ENCODE results near the gene CELF6.

The CELF6 gene

GRCh38 chr15:72271895-72272212 is 48.1 kb downstream of the CELF6 start:
- DNase-seq (ENCODE audit: low read depth): no peak

GRCh38 chr15:72271221-72271620 is 48.7 kb downstream of the CELF6 start:
- no peak for DNase-seq (ENCODE audit: low read depth)

- DNase-seq (ENCODE audit: low read depth): no peak
Observed at GRCh38 chr15:72269739-72270138, 50.2 kb downstream of the CELF6 start.

GRCh38 chr15:72265031-72265430 is 54.9 kb downstream of the CELF6 start:
- no peak for DNase-seq (ENCODE audit: low read depth)

GRCh38 chr15:72252663-72253299 is 67.2 kb downstream of the CELF6 start:
- no peak for DNase-seq (ENCODE audit: low read depth)

- no peak for DNase-seq (ENCODE audit: low read depth)
Observed at GRCh38 chr15:72249142-72249810, 70.7 kb downstream of the CELF6 start.

- no peak for DNase-seq (ENCODE audit: low read depth)
Observed at GRCh38 chr15:72248514-72248913, 71.4 kb downstream of the CELF6 start.

- no peak for DNase-seq (ENCODE audit: low read depth)
Observed at GRCh38 chr15:72242775-72243370, 77.1 kb downstream of the CELF6 start.

- DNase-seq (ENCODE audit: low read depth): no peak
Observed at GRCh38 chr15:72239652-72240051, 80.3 kb downstream of the CELF6 start.

- DNase-seq (ENCODE audit: low read depth): no peak
Observed at GRCh38 chr15:72238586-72238985, 81.4 kb downstream of the CELF6 start.

GRCh38 chr15:72237853-72238224 is 82.1 kb downstream of the CELF6 start:
- no peak for DNase-seq (ENCODE audit: low read depth)

GRCh38 chr15:72237029-72237852 is 82.7 kb downstream of the CELF6 start:
- peak; percentile 67 for DNase-seq (ENCODE audit: low read depth)

GRCh38 chr15:72236381-72237003 is 83.5 kb downstream of the CELF6 start:
- DNase-seq (ENCODE audit: low read depth): no peak

GRCh38 chr15:72235298-72235697 is 84.7 kb downstream of the CELF6 start:
- no peak for DNase-seq (ENCODE audit: low read depth)

Measured in stimulated activated CD8-positive, alpha-beta memory T cell treated with anti-CD3 and anti-CD28 coated beads, Interleukin-4, amount 100 ng/mL, for 24 hours (primary cell).